DMS 273 (cell line): Measurements from ENCODE around the gene SPATA20.

Experiments
- DNase-seq: peaks from one replicate; lab custom pipeline; 2025; ENCODE audit not compliant: unreplicated experiment; lab: John Stamatoyannopoulos, UW

Gene SPATA20

GRCh38 chr17:50557630-50558029 is 10.7 kb downstream of the SPATA20 start:
- DNase-seq: peak; percentile 65

GRCh38 chr17:50558091-50558490 is 11.1 kb downstream of the SPATA20 start:
- DNase-seq: peak; percentile 65

GRCh38 chr17:50558581-50558940 is 11.6 kb downstream of the SPATA20 start:
- no peak for DNase-seq

- peak; percentile 53 for DNase-seq
These were observed 12.1 kb downstream of the SPATA20 start for GRCh38 chr17:50558941-50559614.

GRCh38 chr17:50559674-50560184 is 12.8 kb downstream of the SPATA20 start:
- DNase-seq: peak; percentile 58

GRCh38 chr17:50560185-50560824 is 13.3 kb downstream of the SPATA20 start, which contains the start of gene CACNA1G:
TSS of gene CACNA1G (plus strand) at chr17:50560715. CDS start at chr17:50561460, 745 bp downstream.
- peak; percentile 94 for DNase-seq

- peak; percentile 38 for DNase-seq
These were observed 14.2 kb downstream of the SPATA20 start for GRCh38 chr17:50560931-50561745.

GRCh38 chr17:50561746-50562141 is 14.8 kb downstream of the SPATA20 start:
- no peak for DNase-seq

- DNase-seq: no peak
These were observed 15.5 kb downstream of the SPATA20 start for GRCh38 chr17:50562242-50563091.

GRCh38 chr17:50563092-50563511 is 16.1 kb downstream of the SPATA20 start:
- peak; percentile 44 for DNase-seq

GRCh38 chr17:50564916-50565315 is 17.9 kb downstream of the SPATA20 start:
- DNase-seq: peak; percentile 47

GRCh38 chr17:50565402-50566350 is 18.7 kb downstream of the SPATA20 start:
- peak; percentile 83 for DNase-seq

GRCh38 chr17:50566886-50567285 is 19.9 kb downstream of the SPATA20 start:
- no peak for DNase-seq

- DNase-seq: no peak
These were observed 21.7 kb downstream of the SPATA20 start for GRCh38 chr17:50568659-50569058.

GRCh38 chr17:50569592-50569991 is 22.6 kb downstream of the SPATA20 start:
- no peak for DNase-seq

- DNase-seq: no peak
These were observed 23.1 kb downstream of the SPATA20 start for GRCh38 chr17:50570032-50570431.

GRCh38 chr17:50570528-50570927 is 23.6 kb downstream of the SPATA20 start:
- no peak for DNase-seq

GRCh38 chr17:50571681-50572080 is 24.7 kb downstream of the SPATA20 start:
- DNase-seq: no peak

GRCh38 chr17:50572541-50572940 is 25.6 kb downstream of the SPATA20 start:
- DNase-seq: no peak
